ENCODE data around the gene PRDX2.

Gene PRDX2

DNA sequence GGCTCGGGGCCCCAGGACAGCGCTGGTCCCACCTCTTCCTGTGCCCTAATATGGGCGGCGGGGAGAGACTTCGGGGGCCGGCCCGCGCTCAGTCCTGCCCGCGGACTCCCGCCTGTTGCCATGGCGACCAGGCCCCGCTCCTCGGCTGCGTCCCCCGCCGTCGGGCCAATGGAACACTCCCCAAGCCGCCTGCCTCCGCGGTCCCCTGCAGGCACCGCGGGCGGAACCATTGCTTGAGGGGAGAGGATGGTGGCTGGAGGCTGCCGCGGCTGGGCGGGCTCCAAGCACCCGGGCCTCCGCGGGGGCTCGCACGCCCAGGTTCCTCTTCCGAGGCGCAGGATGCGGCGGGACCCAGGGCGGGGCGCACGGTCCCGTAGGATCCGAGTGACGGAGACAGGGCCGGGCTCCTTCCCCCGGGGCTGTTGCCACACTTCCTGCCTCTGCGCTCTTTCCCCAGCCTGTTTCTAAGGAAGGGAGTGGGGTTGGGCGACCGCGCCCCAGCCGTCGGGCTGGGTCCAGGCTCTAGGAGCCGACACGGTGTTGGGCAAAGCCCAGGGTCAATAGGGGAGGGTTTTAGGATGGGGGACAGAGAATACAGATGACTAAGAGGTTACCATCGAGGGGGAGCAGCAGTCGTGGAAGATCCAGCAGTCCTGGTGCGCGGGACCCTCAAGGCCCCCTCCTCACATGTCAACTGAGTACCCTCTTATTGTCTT lies 11.5 kb downstream of the PRDX2 start:
- H3K9me3 Mint-ChIP-seq, result no peaks in the 10 kb centered on the region
- H3K27ac Mint-ChIP-seq, result peak overlapping the region; percentile 85 to 94 (median 88)
- TF ChIP-seq, protein P1, sequence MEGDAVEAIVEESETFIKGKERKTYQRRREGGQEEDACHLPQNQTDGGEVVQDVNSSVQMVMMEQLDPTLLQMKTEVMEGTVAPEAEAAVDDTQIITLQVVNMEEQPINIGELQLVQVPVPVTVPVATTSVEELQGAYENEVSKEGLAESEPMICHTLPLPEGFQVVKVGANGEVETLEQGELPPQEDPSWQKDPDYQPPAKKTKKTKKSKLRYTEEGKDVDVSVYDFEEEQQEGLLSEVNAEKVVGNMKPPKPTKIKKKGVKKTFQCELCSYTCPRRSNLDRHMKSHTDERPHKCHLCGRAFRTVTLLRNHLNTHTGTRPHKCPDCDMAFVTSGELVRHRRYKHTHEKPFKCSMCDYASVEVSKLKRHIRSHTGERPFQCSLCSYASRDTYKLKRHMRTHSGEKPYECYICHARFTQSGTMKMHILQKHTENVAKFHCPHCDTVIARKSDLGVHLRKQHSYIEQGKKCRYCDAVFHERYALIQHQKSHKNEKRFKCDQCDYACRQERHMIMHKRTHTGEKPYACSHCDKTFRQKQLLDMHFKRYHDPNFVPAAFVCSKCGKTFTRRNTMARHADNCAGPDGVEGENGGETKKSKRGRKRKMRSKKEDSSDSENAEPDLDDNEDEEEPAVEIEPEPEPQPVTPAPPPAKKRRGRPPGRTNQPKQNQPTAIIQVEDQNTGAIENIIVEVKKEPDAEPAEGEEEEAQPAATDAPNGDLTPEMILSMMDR (IDR thresholded peaks at IDR 0.05; ENCODE audit: unreplicated experiment in 3 of 3), result no peak
- H3K27me3 Mint-ChIP-seq (ENCODE audit: low read depth), result no peaks in the 10 kb centered on the region
- no peaks in the 10 kb centered on the region for H3K36me3 Mint-ChIP-seq (ENCODE audit: low read depth)
- peaks cover 31% of the 10 kb centered on the region for H3K4me1 Mint-ChIP-seq
- peak overlapping the region; percentile 94 to 98 (median 96) for H3K4me3 Mint-ChIP-seq

DNA sequence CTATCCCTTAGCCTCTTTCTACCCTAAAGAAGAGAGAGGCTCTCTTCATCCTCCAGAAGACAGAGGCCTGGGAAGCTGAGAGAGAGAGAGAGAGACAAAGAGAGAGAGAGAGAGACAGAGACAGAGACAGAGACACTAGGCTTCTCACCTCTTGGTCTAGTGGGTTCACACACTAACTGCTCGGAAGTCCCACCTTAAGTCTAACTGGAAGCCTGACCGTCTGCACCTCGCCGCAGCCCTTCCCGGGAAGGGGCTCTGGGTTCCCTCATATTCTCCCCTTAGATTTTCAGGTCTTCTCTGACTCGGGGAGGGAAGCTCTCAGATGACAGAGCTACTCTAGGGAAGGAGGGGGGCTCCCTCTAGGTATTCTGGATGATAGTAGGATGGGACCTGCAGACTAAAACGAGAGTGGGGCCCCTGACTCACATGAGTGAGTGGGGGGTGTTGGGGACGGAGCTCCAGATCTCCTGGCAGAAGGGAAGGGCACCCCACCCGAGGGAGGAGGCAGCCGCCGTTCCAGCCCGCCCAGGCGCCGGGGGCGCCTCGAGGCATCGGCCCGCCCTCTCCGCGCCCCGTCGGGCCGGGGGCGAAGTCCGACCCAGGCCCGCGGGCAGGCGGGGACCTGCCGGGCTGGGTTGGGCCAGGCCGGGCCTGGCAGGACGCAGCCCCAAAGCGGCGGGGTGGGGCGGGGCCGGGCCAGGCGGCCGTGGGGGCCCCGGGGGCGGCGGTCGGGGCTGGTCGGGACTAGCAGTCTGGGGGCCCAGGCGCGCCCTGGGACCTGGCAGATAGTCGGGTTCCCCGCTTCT lies 12.3 kb downstream of the PRDX2 start:
- H3K27me3 Mint-ChIP-seq (ENCODE audit: low read depth), result no peaks in the 10 kb centered on the region
- TF ChIP-seq, protein P1 (IDR thresholded peaks at IDR 0.05; ENCODE audit: unreplicated experiment in 3 of 3), result no peak
- H3K4me1 Mint-ChIP-seq, result peaks cover 29% of the 10 kb centered on the region
- peak overlapping the region; percentile 86 to 94 (median 88) for H3K4me3 Mint-ChIP-seq
- H3K36me3 Mint-ChIP-seq (ENCODE audit: low read depth), result no peaks in the 10 kb centered on the region
- H3K9me3 Mint-ChIP-seq, result no peaks in the 10 kb centered on the region
- H3K27ac Mint-ChIP-seq, result peak overlapping the region; percentile 99 to 100 (median 99)

DNA sequence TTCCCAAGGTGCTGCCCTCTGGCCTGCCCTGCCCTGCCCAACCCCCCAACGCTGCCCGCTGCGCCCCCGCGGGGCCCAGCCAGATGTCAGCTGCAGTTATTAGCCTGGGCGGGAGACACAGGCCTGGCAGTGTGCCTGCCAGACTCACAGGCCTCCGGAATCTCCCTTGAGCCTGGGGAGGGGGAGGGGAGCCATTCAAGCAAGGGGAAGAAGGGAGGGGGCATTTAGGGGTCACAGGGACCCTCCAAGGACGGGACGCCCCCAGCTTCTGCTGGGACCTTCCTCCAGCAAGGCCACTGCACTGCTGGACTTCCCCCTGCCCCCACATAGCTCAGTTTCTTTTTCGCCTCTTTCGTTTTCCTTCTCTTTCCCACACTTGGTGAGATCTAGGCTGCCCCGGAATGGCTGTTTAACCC lies 12.9 kb downstream of the PRDX2 start:
- Mint-ChIP-seq H3K27ac (peak overlapping the region; percentile 99 to 100 (median 99)), H3K4me3 (peak overlapping the region; percentile 82 to 88 (median 86)), H3K36me3 (ENCODE audit: low read depth) (no peaks in the 10 kb centered on the region), H3K27me3 (ENCODE audit: low read depth) (no peaks in the 10 kb centered on the region), H3K4me1 (peaks cover 26% of the 10 kb centered on the region), H3K9me3 (no peaks in the 10 kb centered on the region)
- TF ChIP-seq, protein P1 (IDR thresholded peaks at IDR 0.05; ENCODE audit: unreplicated experiment in 3 of 3), result no peak

DNA sequence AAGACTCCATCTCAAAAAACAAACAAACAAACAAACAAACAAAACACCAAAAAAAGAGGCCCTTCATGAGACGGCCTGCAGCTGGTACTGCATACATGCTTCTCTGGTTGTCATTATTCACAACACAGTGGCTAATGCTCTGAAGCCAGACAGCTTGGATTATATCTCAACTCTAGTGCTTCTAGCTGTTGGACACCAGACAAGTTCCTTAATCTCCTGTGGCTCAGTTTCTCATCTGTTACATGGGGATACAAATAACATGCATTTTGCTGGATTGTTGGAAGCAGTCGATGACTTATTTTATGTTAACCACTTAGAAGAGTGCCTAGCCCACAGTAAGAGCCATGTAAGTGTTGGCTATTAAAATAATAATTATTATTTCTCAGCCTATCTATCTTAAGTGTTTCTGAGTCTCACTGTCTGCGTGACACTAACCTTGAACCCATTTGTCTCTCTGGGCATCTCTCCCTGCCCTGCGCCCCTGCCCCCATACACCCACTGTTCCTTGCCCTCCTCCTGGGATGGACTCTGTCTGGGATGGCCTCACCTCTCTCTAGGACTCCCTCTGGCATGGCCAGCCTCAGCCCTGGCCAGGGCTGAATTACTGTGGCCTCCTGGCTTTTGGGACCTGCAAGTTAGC lies 13.4 kb downstream of the PRDX2 start:
- no peaks in the 10 kb centered on the region for H3K9me3 Mint-ChIP-seq
- TF ChIP-seq, protein P1 (IDR thresholded peaks at IDR 0.05; ENCODE audit: unreplicated experiment in 3 of 3), result no peak
- peaks cover 30% of the 10 kb centered on the region for H3K4me1 Mint-ChIP-seq
- H3K27ac Mint-ChIP-seq, result peak overlapping the region; percentile 99 to 100 (median 99)
- no peaks in the 10 kb centered on the region for H3K27me3 Mint-ChIP-seq (ENCODE audit: low read depth)
- H3K4me3 Mint-ChIP-seq, result peak overlapping the region; percentile 82 to 88 (median 86)
- no peaks in the 10 kb centered on the region for H3K36me3 Mint-ChIP-seq (ENCODE audit: low read depth)

DNA sequence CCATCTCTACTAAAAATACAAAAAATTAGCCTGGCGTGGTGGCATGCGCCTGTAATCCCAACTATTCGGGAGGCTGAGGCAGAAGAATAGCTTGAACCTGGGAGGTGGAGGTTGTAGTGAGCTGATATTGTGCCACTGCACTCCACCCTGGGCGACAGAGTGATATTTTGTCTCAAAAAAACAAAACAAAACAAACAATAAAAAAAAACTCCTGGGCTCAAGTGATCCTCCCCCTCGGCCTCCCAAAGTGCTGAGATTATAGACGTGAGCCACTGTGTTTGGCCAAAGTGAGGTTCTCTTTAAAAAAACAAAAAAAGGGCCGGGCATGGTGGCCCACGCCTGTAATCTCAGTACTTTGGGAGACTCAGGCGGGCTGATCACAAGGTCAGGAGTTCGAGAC lies 14.1 kb downstream of the PRDX2 start:
- H3K36me3 Mint-ChIP-seq (ENCODE audit: low read depth), result no peaks in the 10 kb centered on the region

More for the DNA sequence above, 14.1 kb downstream of the PRDX2 start:
- no peaks in the 10 kb centered on the region for H3K27me3 Mint-ChIP-seq (ENCODE audit: low read depth)
- H3K4me1 Mint-ChIP-seq, result peaks cover 30% of the 10 kb centered on the region
- H3K4me3 Mint-ChIP-seq, result no peak overlapping the region
- peak overlapping the region; percentile 68 to 100 (median 99) for H3K27ac Mint-ChIP-seq
- no peaks in the 10 kb centered on the region for H3K9me3 Mint-ChIP-seq
- TF ChIP-seq, protein P1 (IDR thresholded peaks at IDR 0.05; ENCODE audit: unreplicated experiment in 3 of 3), result no peak
